ENCODE measurements around the gene HLA-DQA2.
"Not testable (repeated sequence)": the region's sequence is repeated elsewhere in the genome, so short reads cannot be mapped to it uniquely, and the experiment has no call there.

HLA-DQA2 gene

DNA sequence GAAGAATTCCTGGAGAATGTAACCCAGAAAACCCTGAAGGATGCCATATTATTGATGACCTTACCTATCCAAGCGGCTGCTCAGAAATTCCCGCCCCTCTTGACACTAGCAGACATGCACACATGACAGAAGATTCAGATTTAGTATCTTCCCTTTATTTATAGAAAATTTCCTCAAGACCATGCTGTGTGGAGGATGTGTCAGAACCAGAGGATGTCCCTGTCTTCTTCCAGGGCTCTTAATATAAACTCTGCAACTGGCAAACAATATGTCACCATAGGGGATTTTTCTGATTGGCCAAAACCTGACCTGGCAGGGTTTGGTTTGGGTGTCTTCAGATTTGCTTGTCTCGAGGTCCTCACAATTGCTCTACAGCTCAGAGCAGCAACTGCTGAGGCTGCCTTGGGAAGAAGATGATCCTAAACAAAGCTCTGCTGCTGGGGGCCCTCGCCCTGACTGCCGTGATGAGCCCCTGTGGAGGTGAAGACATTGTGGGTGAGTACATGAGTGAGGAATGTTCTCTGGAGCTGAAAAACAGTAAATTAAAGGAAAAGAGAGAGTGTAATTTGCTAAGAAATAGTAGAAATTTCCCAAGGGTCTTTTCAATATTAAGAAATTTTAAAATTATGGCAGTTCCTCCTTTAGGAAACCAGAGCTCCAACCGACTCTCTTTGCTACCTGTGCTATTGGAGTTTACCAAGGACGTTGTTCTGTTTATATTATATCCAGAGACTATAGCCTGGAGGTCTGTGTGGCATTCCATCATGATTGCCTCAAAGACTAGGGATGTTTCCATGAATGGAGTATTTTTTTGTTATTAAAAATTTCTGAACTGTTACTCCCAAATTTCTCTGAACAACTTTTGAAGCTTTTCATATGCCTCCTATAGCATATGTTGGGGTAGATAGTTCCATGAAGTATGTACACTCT, at the start of gene HLA-DQA2:
Gene HLA-DQA2, plus strand, starts transcription at position 361 of the 930 bp plus-strand sequence. Its CDS starts 53 bp downstream, at position 414.
- H3K4me3 ChIP-seq (ENCODE audit: low read depth, low read length), result no peak within 1 kb of the TSS
- no peak for TF ChIP-seq CTCF (IDR thresholded peaks at IDR 0.05; ENCODE audit: low read depth, low read length)
- in situ Hi-C loops (cut with HindIII; ENCODE audit: low sequenced_read_pairs), result no loop called here
- DNase-seq (ENCODE audit: low read depth, low spot score), result no peak

GRCh38 chr6:32692019-32692418, 49.2 kb upstream of the HLA-DQA2 start:
- H3K4me3 ChIP-seq (ENCODE audit: low read depth, low read length), result no peak overlapping the region
- no peak for TF ChIP-seq CTCF (IDR thresholded peaks at IDR 0.05; ENCODE audit: low read depth, low read length)
- in situ Hi-C loops (cut with HindIII; ENCODE audit: low sequenced_read_pairs), result no loop called here
- DNase-seq (ENCODE audit: low read depth, low spot score), result no peak

- no peak for TF ChIP-seq CTCF (IDR thresholded peaks at IDR 0.05; ENCODE audit: low read depth, low read length)
- DNase-seq (ENCODE audit: low read depth, low spot score), result no peak
- in situ Hi-C loops (cut with HindIII; ENCODE audit: low sequenced_read_pairs), result no loop called here
Measured at GRCh38 chr6:32697031-32697430, 44.2 kb upstream of the HLA-DQA2 start.

GRCh38 chr6:32700391-32701040, 40.7 kb upstream of the HLA-DQA2 start:
- H3K4me3 ChIP-seq (ENCODE audit: low read depth, low read length), result no peak overlapping the region
- TF ChIP-seq CTCF (IDR thresholded peaks at IDR 0.05; ENCODE audit: low read depth, low read length), result peak; percentile 74
- in situ Hi-C loops (cut with HindIII; ENCODE audit: low sequenced_read_pairs), result no loop called here
- peak; percentile 66 for DNase-seq (ENCODE audit: low read depth, low spot score)

More at GRCh38 chr6:32697031-32697430, 44.2 kb upstream of the HLA-DQA2 start:
- no peak overlapping the region for H3K4me3 ChIP-seq (ENCODE audit: low read depth, low read length)

DNA sequence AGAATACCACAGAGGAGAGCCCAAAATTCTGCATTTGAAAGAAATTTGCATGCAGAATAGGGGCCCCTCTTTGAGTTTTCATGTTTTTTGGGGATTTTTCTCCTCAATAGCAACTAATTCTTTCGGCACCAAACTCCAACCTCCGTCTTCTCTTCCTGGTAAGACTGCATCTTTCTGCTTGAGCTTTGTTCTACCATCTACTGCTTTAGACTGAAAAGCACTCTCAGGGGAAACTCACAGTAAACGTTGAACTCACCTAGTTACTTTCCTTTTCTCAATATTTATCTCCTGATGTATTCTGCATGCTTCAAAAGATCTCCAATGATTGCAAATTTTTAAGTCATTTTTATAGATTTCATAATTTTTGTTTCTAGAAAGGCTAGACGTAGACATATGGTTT, 37.8 kb upstream of the HLA-DQA2 start:
- no peak for DNase-seq (ENCODE audit: low read depth, low spot score)
- in situ Hi-C loops (cut with HindIII; ENCODE audit: low sequenced_read_pairs), result no loop called here
- TF ChIP-seq CTCF (IDR thresholded peaks at IDR 0.05; ENCODE audit: low read depth, low read length), result no peak
- no peak overlapping the region for H3K4me3 ChIP-seq (ENCODE audit: low read depth, low read length)

DNA sequence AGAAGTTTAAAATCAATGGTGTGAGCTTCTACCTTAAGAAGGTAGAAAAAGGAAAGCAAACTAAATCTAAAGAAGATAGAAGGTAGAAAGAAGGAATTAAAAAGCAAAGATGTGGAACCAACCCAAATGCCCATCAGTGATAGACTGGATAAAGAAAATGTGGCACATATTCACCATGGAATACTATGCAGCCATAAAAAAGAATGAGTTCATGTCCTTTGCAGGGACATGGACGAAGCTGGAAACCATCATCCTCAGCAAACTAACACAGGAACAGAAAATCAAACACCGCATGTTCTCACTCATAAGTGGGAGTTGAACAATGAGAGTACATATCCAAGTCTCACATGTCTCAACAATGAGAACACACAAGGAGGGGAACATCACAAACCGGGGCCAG, 36.0 kb upstream of the HLA-DQA2 start:
- DNase-seq (ENCODE audit: low read depth, low spot score); H3K4me3 ChIP-seq (ENCODE audit: low read depth, low read length); in situ Hi-C loops (cut with HindIII; ENCODE audit: low sequenced_read_pairs): not testable (repeated sequence)

GRCh38 chr6:32709625-32710024, 31.6 kb upstream of the HLA-DQA2 start:
- H3K4me3 ChIP-seq (ENCODE audit: low read depth, low read length), result no peak overlapping the region
- in situ Hi-C loops (cut with HindIII; ENCODE audit: low sequenced_read_pairs), result no loop called here
- DNase-seq (ENCODE audit: low read depth, low spot score), result no peak
- TF ChIP-seq CTCF (IDR thresholded peaks at IDR 0.05; ENCODE audit: low read depth, low read length), result no peak

All from astrocyte of the spinal cord (primary cell).